Parathyroid adenoma (tissue), 2 donors: Measurements from ENCODE around the gene ZFHX2.

ENCODE experiments used
- H2AFZ ChIP-seq: fragments of 300-600 bp; sonication (generic); one replicate; pipeline ENCODE4 v1.7.0; 2017; ENCODE audit warnings: antibody characterized with exemption, mild to moderate bottlenecking
- H3K27ac ChIP-seq: fragments of 300-600 bp; sonication (generic); one replicate; pipeline ENCODE4 v1.7.0; 2017
- H3K27me3 ChIP-seq: fragments of 300-600 bp; sonication (generic); one replicate; pipeline ENCODE4 v1.7.0; 2017; ENCODE audit warnings: low read length; ENCODE audit not compliant: control insufficient read depth, insufficient read depth
- H3K36me3 ChIP-seq: fragments of 300-600 bp; sonication (generic); one replicate; pipeline ENCODE4 v1.7.0; 2017; ENCODE audit warnings: low read length; ENCODE audit not compliant: control insufficient read depth, insufficient read depth
- H3K4me1 ChIP-seq: fragments of 300-600 bp; sonication (generic); one replicate; pipeline ENCODE4 v1.7.0; 2017; ENCODE audit warnings: control low read depth
- H3K4me2 ChIP-seq: fragments of 300-600 bp; sonication (generic); one replicate; pipeline ENCODE4 v1.7.0; 2017; ENCODE audit warnings: low read length
- H3K4me3 ChIP-seq: fragments of 300-600 bp; sonication (generic); one replicate; pipeline ENCODE4 v1.7.0; 2017; ENCODE audit warnings: low read depth, low read length
- H3K79me2 ChIP-seq: fragments of 300-600 bp; sonication (generic); one replicate; pipeline ENCODE4 v1.7.0; 2017; ENCODE audit warnings: control low read depth
- H3K9ac ChIP-seq: fragments of 300-600 bp; sonication (generic); one replicate; pipeline ENCODE4 v1.7.0; 2017; ENCODE audit warnings: mild to moderate bottlenecking
- H3K9me3 ChIP-seq: fragments of 300-600 bp; sonication (generic); one replicate; pipeline ENCODE4 v1.7.0; 2017; ENCODE audit warnings: low read length; ENCODE audit not compliant: control insufficient read depth
- CTCF ChIP-seq: fragments of 300-600 bp; sonication (generic); IDR thresholded peaks from one replicate; pipeline ENCODE4 v1.7.0; 2017; ENCODE audit warnings: antibody characterized with exemption, mild to moderate bottlenecking
- donor health status: primary hyperparathyroidism.

Gene ZFHX2

GRCh38 chr14:23561259-23561658 is 9.7 kb upstream of the ZFHX2 start:
- Histone ChIP-seq H3K9me3 (no peaks in the 10 kb centered on the region), H3K4me1 (peaks cover 7% of the 10 kb centered on the region), H2AFZ (no peak overlapping the region), H3K4me2 (no peak overlapping the region), H3K4me3 (no peak overlapping the region), H3K27ac (no peak overlapping the region), H3K79me2 (no peaks in the 10 kb centered on the region), H3K36me3 (no peaks in the 10 kb centered on the region), H3K9ac (no peak overlapping the region), H3K27me3 (no peaks in the 10 kb centered on the region)
- no peak for TF ChIP-seq CTCF

- Histone ChIP-seq H3K27ac (no peak overlapping the region), H3K4me1 (peaks cover 7% of the 10 kb centered on the region), H3K27me3 (no peaks in the 10 kb centered on the region), H2AFZ (no peak overlapping the region), H3K79me2 (no peaks in the 10 kb centered on the region), H3K36me3 (no peaks in the 10 kb centered on the region), H3K9me3 (no peaks in the 10 kb centered on the region), H3K4me2 (no peak overlapping the region), H3K4me3 (no peak overlapping the region), H3K9ac (no peak overlapping the region)
- no peak for TF ChIP-seq CTCF
Measured at GRCh38 chr14:23559926-23560520, 8.5 kb upstream of the ZFHX2 start.

GRCh38 chr14:23559010-23559925 is 7.7 kb upstream of the ZFHX2 start:
- Histone ChIP-seq H3K4me3 (no peak overlapping the region), H3K4me2 (no peak overlapping the region), H3K4me1 (peaks cover 7% of the 10 kb centered on the region), H2AFZ (no peak overlapping the region), H3K9ac (no peak overlapping the region), H3K27ac (no peak overlapping the region), H3K27me3 (no peaks in the 10 kb centered on the region), H3K79me2 (no peaks in the 10 kb centered on the region), H3K36me3 (no peaks in the 10 kb centered on the region), H3K9me3 (no peaks in the 10 kb centered on the region)
- peak; percentile 95 for TF ChIP-seq CTCF

- H3K4me1 ChIP-seq: peaks cover 7% of the 10 kb centered on the region
- no peak overlapping the region for H3K9ac ChIP-seq
- no peaks in the 10 kb centered on the region for H3K79me2 ChIP-seq
- no peak for TF ChIP-seq CTCF
- no peak overlapping the region for H3K4me3 ChIP-seq
- H3K27me3 ChIP-seq: no peaks in the 10 kb centered on the region
- no peak overlapping the region for H2AFZ ChIP-seq
- H3K27ac ChIP-seq: no peak overlapping the region
- no peaks in the 10 kb centered on the region for H3K36me3 ChIP-seq
- no peak overlapping the region for H3K4me2 ChIP-seq
- H3K9me3 ChIP-seq: no peaks in the 10 kb centered on the region
Measured at GRCh38 chr14:23558346-23559009, 6.9 kb upstream of the ZFHX2 start.
